ENCODE measurements around the gene RPRD1B.

The RPRD1B gene

DNA sequence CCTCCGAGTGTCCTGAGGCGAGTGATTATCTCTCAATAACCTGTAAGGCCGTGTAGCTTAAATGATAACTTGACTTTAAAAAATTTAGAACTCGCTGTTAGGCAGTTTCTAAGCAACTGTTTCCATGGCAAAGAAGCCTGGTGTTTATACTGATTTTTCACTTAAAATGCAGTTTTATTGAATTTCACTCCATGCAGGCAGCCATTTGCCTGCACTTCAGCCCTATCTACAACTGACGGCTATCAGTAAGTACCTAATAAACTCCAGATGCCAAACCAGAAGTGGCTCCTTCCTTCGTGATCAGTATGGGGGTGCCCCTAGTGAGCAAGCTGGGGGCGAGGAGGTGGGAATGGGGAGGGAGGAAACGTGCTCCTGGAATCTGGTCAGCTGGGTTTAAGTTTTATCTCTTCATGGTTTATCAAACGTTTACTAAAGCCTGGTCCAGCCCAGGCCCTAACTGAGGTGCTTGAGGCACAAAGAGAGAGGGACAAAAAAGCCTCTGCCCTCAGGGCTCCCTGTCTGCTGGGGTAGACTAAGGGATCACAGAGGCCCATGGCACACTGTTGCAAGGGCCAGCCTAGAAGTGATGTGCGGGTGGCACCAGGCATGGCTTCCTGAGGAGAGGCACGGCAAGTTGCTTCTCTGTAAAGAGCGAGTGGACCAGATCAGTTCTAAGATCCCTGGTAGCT, 45.8 kb upstream of the RPRD1B start:
- Histone ChIP-seq H3K4me3 (replicated peaks; ENCODE audit: low read depth, low read length) (no peak overlapping the region), H3K27me3 (replicated peaks; ENCODE audit: control insufficient read depth, insufficient read depth, low read length) (no peaks in the 10 kb centered on the region), H3K36me3 (ENCODE audit: control insufficient read depth, insufficient read depth, low read length) (peaks cover 8% of the 10 kb centered on the region)
- TF ChIP-seq, protein P1, sequence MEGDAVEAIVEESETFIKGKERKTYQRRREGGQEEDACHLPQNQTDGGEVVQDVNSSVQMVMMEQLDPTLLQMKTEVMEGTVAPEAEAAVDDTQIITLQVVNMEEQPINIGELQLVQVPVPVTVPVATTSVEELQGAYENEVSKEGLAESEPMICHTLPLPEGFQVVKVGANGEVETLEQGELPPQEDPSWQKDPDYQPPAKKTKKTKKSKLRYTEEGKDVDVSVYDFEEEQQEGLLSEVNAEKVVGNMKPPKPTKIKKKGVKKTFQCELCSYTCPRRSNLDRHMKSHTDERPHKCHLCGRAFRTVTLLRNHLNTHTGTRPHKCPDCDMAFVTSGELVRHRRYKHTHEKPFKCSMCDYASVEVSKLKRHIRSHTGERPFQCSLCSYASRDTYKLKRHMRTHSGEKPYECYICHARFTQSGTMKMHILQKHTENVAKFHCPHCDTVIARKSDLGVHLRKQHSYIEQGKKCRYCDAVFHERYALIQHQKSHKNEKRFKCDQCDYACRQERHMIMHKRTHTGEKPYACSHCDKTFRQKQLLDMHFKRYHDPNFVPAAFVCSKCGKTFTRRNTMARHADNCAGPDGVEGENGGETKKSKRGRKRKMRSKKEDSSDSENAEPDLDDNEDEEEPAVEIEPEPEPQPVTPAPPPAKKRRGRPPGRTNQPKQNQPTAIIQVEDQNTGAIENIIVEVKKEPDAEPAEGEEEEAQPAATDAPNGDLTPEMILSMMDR (IDR thresholded peaks at IDR 0.05; ENCODE audit: insufficient read depth, low read length, poor library complexity, severe bottlenecking), result no peak
- no peak for DNase-seq (ENCODE audit: extremely low read depth, insufficient read length)

DNA sequence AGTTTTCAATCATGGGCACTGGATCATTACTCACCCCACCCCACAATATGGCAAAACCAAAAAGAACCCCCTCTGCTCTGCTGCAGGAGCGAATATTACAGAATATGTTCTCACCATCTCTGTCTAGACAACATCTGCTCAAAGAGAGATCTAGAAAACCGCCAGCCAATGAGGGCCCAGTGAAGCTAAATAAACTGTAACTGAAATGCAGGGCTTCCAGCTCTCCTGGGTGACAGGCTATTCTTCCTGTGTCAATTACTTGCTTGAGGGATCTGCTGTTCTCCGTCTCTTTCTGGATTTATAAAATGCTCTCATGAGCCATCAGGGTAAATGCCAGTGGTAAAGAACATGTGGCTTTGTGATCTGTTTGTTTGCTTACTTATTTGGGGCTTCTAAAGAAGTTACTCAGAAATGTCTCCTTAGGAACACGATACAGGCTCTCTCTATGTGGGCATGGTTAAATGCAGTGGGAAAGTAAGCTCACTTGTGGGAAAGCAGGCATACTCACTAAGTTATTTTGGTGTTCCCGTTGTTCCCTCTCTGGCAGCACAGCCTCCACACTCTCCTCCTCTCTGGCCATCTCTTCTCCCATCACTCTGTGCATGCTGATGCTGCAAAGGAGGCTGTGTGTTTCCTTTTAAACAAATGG, 45.1 kb upstream of the RPRD1B start:
- Histone ChIP-seq H3K4me3 (replicated peaks; ENCODE audit: low read depth, low read length) (no peak overlapping the region), H3K36me3 (ENCODE audit: control insufficient read depth, insufficient read depth, low read length) (peaks cover 8% of the 10 kb centered on the region), H3K27me3 (replicated peaks; ENCODE audit: control insufficient read depth, insufficient read depth, low read length) (no peaks in the 10 kb centered on the region)
- TF ChIP-seq, protein P1 (IDR thresholded peaks at IDR 0.05; ENCODE audit: insufficient read depth, low read length, poor library complexity, severe bottlenecking), result no peak
- no peak for DNase-seq (ENCODE audit: extremely low read depth, insufficient read length)

DNA sequence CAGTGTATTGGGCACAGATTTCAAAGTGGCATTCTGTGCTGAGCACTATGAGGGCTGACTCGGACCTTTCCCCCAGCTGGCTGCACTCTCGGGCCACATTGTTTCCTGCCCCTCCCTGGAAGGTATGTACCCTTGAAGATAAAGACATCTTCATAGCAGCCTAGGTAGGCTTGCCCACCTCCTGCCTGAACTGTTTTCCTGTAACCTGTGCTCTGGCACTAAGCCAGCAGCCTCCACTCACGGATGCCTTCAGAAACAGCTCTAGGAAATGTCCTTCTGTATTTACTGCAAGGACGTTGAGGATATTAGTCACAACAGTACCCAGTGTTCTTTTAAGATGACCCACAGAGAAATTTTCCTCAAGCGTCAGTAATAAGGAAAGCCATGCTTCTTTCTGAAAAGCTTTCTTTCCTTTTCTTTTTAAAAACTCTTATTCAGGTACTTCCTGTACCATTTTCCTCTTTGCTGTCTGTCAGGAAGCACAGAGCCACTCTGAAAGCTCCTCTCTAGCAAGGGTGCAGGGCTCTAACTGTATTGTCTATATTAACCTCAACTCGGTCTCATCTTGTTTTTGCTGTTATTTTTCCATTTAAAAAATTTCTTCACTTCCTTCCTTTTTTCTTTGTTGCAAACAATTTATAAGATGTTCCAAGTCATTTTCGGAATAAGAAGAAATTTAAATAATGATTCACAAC, 43.8 kb upstream of the RPRD1B start:
- TF ChIP-seq, protein P1 (IDR thresholded peaks at IDR 0.05; ENCODE audit: insufficient read depth, low read length, poor library complexity, severe bottlenecking), result no peak
- H3K36me3 ChIP-seq (ENCODE audit: control insufficient read depth, insufficient read depth, low read length), result peaks cover 10% of the 10 kb centered on the region
- H3K4me3 ChIP-seq (replicated peaks; ENCODE audit: low read depth, low read length), result no peak overlapping the region
- no peak for DNase-seq (ENCODE audit: extremely low read depth, insufficient read length)
- no peaks in the 10 kb centered on the region for H3K27me3 ChIP-seq (replicated peaks; ENCODE audit: control insufficient read depth, insufficient read depth, low read length)

DNA sequence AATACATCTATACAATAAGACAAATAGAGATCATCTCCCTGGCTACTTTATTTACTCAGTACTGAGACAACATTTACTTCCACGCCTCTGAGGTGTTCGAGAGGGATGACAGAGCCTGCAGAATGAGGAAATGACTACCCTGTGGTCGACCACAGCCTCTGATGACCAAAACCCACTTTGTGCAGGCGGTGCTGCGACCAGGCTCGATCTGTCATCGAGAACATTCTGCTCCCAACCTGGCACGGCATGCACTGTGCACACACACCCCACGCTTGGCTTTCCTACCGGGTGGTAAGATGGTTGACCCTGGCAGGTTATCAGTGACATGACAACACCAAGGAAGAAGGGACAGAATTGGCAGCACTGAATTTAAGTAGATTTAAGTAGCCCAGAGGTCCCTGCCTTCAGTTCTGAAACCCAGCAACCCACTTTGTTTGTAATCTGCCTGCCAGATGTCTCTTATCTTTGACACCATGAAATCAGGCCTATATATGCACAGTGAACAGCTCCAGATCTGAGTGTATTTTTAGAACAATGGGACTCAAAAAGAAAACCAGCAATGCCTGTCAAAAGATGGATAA, 42.9 kb upstream of the RPRD1B start:
- peak; percentile 82 for DNase-seq (ENCODE audit: extremely low read depth, insufficient read length)
- TF ChIP-seq, protein P1 (IDR thresholded peaks at IDR 0.05; ENCODE audit: insufficient read depth, low read length, poor library complexity, severe bottlenecking), result no peak
- H3K36me3 ChIP-seq (ENCODE audit: control insufficient read depth, insufficient read depth, low read length), result peaks cover 13% of the 10 kb centered on the region
- no peaks in the 10 kb centered on the region for H3K27me3 ChIP-seq (replicated peaks; ENCODE audit: control insufficient read depth, insufficient read depth, low read length)
- H3K4me3 ChIP-seq (replicated peaks; ENCODE audit: low read depth, low read length), result no peak overlapping the region

DNA sequence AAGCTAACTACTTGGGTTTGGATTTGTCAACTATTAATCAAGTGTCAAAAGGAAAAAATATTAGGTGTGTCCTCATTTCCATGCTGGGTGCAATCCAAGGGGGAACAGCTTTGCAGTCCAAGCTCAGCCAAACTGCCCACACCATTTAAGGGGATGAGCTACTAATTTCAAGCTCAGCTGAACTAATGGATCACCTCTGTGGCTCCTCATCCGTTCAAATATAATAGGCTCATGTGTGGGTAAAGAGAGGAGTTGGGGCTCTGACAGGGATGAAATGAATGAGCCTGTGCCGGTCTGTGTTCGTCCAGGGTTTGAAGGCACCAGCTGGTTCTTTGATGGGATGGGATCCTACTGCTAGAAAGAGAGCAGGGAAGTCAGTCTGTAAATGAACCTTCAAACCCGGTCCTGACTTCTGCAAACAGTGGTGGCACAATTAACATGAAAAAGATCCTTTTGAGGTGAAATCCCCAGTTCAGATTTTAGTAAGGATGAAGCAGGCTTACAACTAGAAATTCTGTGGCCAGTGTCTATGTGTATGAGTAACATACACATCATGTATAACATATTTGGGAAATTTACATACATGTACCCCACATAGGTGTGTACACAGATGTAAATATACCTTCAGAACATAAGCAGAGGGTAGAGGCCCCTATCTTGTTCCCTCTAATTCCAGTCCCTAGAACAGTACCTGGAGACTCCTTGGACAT, 42.2 kb upstream of the RPRD1B start:
- TF ChIP-seq, protein P1 (IDR thresholded peaks at IDR 0.05; ENCODE audit: insufficient read depth, low read length, poor library complexity, severe bottlenecking), result no peak
- Histone ChIP-seq H3K4me3 (replicated peaks; ENCODE audit: low read depth, low read length) (no peak overlapping the region), H3K36me3 (ENCODE audit: control insufficient read depth, insufficient read depth, low read length) (peaks cover 14% of the 10 kb centered on the region), H3K27me3 (replicated peaks; ENCODE audit: control insufficient read depth, insufficient read depth, low read length) (no peaks in the 10 kb centered on the region)
- DNase-seq (ENCODE audit: extremely low read depth, insufficient read length), result no peak

Measured in GM06990 (cell line).